Astrocyte (in vitro differentiated cells and primary cell): ENCODE data around the gene OSTN.

Source experiments
- EZH2 ChIP-seq: IDR thresholded peaks from 2 replicates; pipeline ENCODE4 v1.6.1; 2012; ENCODE audit warnings: mild to moderate bottlenecking, low read length, inconsistent platforms; ENCODE audit not compliant: insufficient read depth
- TF ChIP-seq, protein P1 (sequence below): IDR thresholded peaks from 2 replicates; pipeline ENCODE4 v1.5.1; 2011; ENCODE audit warnings: low read depth, mild to moderate bottlenecking, inconsistent platforms, low read length, moderate library complexity; ENCODE audit not compliant: insufficient read depth

DNA sequence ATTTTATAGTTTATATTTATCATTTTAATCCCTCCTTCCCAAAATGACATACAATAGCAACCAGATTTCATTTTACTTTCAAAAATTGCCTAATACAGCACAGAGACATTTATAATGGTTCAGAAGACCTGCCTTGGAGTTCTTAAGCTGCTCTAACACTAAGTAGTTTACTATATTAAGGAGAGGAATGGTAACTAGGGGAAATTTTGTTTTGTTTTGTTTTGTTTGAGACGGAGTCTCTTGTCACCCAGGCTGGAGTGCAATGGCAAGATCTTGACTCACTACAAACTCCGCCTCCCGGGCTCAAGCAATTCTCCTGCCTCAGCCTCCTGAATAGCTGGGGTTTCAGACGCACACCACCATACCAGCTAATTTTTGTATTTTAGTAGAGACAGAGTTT lies 107.4 kb downstream of the OSTN start:
- TF ChIP-seq, protein P1, sequence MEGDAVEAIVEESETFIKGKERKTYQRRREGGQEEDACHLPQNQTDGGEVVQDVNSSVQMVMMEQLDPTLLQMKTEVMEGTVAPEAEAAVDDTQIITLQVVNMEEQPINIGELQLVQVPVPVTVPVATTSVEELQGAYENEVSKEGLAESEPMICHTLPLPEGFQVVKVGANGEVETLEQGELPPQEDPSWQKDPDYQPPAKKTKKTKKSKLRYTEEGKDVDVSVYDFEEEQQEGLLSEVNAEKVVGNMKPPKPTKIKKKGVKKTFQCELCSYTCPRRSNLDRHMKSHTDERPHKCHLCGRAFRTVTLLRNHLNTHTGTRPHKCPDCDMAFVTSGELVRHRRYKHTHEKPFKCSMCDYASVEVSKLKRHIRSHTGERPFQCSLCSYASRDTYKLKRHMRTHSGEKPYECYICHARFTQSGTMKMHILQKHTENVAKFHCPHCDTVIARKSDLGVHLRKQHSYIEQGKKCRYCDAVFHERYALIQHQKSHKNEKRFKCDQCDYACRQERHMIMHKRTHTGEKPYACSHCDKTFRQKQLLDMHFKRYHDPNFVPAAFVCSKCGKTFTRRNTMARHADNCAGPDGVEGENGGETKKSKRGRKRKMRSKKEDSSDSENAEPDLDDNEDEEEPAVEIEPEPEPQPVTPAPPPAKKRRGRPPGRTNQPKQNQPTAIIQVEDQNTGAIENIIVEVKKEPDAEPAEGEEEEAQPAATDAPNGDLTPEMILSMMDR: no peak
- no peak for TF ChIP-seq EZH2
